PC-3 (cell line): ENCODE data around the gene NRG3.

Source experiments
- CTCF ChIP-seq: fragments of 300-600 bp; sonication (generic); conservative IDR thresholded peaks from 2 replicates; pipeline ENCODE4 v1.5.1; 2017; ENCODE audit warnings: antibody characterized with exemption, low read depth, mild to moderate bottlenecking, low read length
- EZH2 ChIP-seq: fragments of 300-600 bp; sonication (generic); IDR thresholded peaks from one replicate; pipeline ENCODE4 v1.6.1; 2017; ENCODE audit warnings: antibody characterized with exemption, mild to moderate bottlenecking, low read length; ENCODE audit not compliant: unreplicated experiment
- EZH2phosphoT487 ChIP-seq: fragments of 300-600 bp; sonication (generic); IDR thresholded peaks from 2 replicates; pipeline ENCODE4 v1.6.1; 2018; ENCODE audit warnings: mild to moderate bottlenecking, antibody characterized with exemption, low read length, borderline replicate concordance

GRCh38 chr10:82564353-82565196, 689.6 kb downstream of the NRG3 start:
- TF ChIP-seq CTCF, result no peak
- TF ChIP-seq EZH2, result no peak
- TF ChIP-seq EZH2phosphoT487, result no peak
